ENCODE results near the gene ENDOU.

ENDOU gene

DNA sequence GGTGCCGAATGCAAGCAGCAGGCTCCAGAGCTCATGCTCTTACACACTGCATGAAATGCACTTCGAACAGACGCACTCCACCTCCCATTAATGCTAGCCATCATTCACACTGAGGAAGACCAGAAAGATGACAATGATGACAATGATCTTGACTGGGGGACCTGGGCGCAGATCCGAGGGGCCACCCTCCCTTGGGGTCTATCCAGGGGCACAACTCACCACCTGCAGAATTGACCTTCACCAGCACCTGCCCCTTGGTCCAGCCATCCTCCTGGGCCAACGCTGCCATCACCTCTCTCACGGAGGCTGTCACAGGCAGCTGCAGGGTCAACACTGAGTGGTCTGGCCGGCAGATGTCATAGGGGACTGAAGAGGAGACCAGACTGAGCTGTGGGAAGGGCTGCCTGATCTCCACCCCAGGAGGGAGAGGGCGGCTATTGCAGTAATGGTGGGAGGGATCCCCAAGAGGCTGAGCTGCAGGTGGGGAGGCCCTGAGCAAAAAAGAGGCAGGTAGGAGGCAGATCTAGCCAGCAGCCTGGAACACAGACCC lies 18.1 kb upstream of the ENDOU start:
- no peak for TF ChIP-seq CTCF (conservative IDR thresholded peaks at IDR 0.05; ENCODE audit: low read depth, low read length)
- DNase-seq (ENCODE audit: low read depth): no peak
- no peak overlapping the region for H3K4me3 ChIP-seq (ENCODE audit: low read depth, low read length)

DNA sequence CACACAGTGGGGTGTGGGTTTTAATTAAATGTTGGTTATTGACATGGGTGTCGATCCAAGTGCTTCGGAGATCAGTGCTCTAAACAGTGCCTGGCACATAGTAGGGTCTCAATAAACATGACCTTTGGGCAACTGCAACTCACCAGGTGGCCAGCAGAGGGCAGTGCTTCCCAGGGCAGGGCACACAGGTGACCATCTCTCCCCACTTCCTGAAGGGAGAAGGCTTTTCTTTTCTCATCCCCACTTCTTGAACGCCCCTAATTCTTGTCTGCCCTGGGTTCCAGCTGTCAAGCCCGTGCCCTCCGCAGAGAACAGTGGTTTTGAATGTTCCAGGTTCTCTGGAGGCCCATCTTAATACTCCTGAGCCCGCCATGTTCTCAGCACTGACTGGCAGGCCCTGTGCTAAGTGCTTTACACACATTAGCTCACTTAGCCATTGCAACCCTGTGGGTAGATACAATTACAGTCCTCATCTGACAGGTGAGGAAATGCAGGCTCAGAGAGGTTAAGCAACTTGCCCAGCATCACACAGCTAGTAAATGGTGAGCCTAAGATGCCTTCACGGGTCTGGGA lies 17.0 kb upstream of the ENDOU start:
- H3K4me3 ChIP-seq (ENCODE audit: low read depth, low read length): no peak overlapping the region
- TF ChIP-seq CTCF (conservative IDR thresholded peaks at IDR 0.05; ENCODE audit: low read depth, low read length): peak; percentile 99
- DNase-seq (ENCODE audit: low read depth): peak; percentile 37

GRCh38 chr12:47741340-47741703 lies 16.0 kb upstream of the ENDOU start:
- no peak for DNase-seq (ENCODE audit: low read depth)
- no peak overlapping the region for H3K4me3 ChIP-seq (ENCODE audit: low read depth, low read length)
- no peak for TF ChIP-seq CTCF (conservative IDR thresholded peaks at IDR 0.05; ENCODE audit: low read depth, low read length)

DNA sequence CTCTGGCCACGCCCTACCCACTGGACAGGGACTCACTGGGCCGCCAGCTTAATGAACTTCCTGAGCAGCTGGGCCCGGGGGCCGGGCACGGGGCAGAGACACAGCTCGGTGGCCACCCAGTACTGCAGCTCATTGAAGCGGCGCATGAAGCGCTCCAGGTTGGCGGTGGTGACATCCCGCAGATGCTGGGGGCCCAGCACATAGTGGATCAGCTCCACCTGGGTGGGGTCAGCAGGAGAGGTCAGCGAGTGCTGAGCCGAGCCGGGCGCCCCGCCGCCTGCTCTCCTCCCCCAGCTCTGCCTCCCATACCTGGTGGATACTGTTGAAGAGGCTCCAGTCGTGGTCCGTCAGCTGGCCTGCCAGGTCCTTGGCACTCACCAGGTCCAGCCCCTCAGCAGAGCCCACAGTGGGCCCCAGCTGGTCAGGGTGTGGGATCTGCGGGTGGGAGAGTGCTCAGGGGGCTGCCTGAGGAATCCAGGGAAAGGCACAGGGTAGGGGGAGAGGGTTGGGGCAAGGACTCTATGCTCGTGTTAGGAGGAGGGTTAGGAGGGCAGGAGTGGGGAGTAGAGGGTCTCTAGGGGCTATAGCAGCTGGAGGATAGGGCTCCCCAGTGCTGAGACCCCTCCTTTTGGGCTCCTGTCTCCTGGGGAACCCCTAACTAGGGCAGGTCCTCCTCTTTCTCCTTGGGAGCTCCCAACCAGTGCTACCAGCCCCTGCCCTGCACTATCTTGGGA lies 15.5 kb upstream of the ENDOU start:
- DNase-seq (ENCODE audit: low read depth): no peak

GRCh38 chr12:47739979-47740378 lies 14.7 kb upstream of the ENDOU start:
- no peak for TF ChIP-seq CTCF (conservative IDR thresholded peaks at IDR 0.05; ENCODE audit: low read depth, low read length)
- no peak for DNase-seq (ENCODE audit: low read depth)

More for the DNA sequence above, 15.5 kb upstream of the ENDOU start:
- H3K4me3 ChIP-seq (ENCODE audit: low read depth, low read length): no peak overlapping the region
- TF ChIP-seq CTCF (conservative IDR thresholded peaks at IDR 0.05; ENCODE audit: low read depth, low read length): no peak

DNA sequence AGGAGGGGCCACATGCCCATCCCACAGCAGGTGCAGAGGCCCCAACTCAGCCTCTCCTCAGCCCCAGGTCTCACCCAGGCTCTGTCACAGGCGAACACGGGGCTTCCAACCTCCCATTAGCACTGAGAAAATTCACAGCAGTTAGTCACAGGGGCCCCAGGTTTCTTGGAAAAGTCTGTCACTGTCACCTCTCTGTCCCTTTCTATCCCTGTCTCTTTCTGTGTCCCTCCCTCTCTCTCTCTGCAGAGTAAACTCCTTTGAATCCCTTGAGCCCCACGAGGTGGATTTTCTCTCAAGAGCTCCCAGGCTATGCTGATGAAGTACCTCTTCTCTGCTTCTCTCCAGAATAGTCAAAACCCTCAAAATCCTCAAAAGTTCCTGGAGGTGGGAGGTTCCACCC lies 14.0 kb upstream of the ENDOU start:
- no peak for TF ChIP-seq CTCF (conservative IDR thresholded peaks at IDR 0.05; ENCODE audit: low read depth, low read length)
- no peak overlapping the region for H3K4me3 ChIP-seq (ENCODE audit: low read depth, low read length)
- DNase-seq (ENCODE audit: low read depth): no peak

More at GRCh38 chr12:47739979-47740378, 14.7 kb upstream of the ENDOU start:
- H3K4me3 ChIP-seq (ENCODE audit: low read depth, low read length): no peak overlapping the region
